NCI-H345 (cell line): Measurements from ENCODE around the gene CIT.

Source experiments
- DNase-seq: peaks from one replicate; lab custom pipeline; 2025; lab: John Stamatoyannopoulos, UW

Gene CIT

GRCh38 chr12:119694111-119694510 is 183.0 kb downstream of the CIT start:
- DNase-seq: no peak

DNA sequence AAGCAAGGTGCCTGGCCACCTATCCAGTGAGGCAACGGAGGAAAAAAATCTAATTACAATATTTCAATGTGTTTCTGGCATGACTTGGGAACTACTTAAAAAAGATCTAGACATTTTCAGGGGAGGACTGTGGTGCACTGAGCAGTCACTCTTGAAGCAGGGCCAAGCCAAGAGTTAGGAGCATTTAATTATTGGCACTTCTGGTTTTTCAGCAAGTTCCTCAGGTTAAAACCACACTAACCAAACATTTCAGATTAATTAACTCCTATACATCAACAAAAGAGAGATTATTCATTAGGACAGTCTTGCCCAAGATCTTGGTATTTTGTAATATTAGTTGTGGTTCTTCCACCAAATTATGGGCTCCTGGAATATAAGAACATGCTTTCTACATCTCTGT is 183.6 kb downstream of the CIT start:
- no peak for DNase-seq

DNA sequence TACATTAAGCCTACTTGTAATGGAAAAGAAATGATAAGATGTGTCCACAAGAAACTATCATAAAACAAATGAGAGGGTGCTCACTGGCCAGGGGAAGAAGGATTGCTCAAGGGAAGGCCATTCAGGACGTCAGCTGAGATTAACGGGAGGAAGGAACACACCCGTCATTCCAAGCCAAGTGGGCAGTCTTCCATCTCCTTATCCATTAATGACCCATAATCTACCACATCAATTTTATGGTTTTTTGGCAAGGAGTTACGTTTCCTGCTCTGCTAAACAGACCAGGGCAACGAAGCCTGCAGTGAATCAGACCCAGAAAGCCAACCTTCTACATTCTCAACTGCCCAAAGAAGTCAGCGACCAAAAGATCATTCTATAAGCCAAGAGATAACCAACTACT is 184.1 kb downstream of the CIT start:
- DNase-seq: no peak

DNA sequence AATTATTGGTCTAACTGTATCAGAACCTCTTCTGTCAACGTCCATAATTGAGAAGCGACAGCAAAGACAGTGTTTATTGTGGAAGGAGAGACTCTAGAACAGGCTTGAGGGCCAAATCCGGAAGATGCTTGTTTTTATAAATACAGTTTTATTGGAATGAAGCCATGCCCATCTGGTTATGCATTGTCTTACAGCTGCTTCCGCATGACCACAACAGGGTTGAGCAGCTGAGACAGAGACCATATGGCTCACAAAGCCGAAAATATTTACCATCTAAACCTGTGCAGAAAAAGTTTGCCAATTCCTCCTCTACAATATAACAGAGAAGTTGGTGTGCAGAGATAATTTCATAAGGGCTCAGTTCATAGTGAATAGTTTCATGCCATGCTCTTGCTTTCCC is 184.7 kb downstream of the CIT start:
- no peak for DNase-seq

- no peak for DNase-seq
These were observed 185.8 kb downstream of the CIT start for GRCh38 chr12:119691202-119691810.

- no peak for DNase-seq
These were observed 187.1 kb downstream of the CIT start for GRCh38 chr12:119689935-119690500.

DNA sequence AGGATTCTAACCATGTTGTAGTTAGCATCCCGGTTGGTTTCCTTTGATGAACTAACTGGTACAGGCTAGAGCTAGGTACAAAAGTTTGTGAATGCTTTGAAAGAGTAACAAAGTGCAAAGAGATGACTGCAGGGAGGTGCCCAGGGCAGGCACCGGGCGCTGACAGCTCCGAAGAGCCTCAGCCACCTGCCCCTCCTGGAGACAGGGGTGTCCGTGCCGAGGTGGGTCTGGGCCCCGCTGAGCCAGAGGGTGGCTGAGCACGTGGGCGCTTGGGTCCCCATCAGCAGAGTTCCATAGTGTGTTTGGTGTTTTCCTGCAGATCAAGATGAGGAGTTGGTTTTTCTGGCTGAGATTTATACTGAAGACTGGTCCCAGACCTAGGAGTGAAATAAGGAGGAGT is 189.2 kb downstream of the CIT start:
- no peak for DNase-seq

DNA sequence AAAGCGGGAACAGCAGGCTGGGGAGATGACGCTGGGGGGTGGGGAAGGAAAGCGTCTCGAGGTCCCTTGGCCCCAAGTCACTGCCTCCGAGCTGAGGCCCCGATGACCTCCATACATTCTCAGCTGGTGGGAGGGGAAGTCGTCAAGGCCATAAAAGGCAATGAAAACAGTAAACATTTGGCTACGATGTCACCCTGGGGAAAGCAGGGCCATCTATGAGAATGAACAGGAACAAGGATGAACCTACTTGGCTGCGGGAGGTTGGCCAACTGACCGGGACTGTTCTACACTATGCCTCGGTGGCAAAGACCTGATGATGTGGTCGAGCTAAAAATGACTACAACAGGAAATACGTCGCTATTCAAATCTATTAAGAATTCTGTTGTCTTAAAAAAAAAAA is 189.7 kb downstream of the CIT start:
- no peak for DNase-seq

- no peak for DNase-seq
These were observed 190.3 kb downstream of the CIT start for GRCh38 chr12:119686776-119687175.

GRCh38 chr12:119686355-119686754 is 190.8 kb downstream of the CIT start:
- no peak for DNase-seq

- no peak for DNase-seq
These were observed 191.7 kb downstream of the CIT start for GRCh38 chr12:119685375-119685774.

DNA sequence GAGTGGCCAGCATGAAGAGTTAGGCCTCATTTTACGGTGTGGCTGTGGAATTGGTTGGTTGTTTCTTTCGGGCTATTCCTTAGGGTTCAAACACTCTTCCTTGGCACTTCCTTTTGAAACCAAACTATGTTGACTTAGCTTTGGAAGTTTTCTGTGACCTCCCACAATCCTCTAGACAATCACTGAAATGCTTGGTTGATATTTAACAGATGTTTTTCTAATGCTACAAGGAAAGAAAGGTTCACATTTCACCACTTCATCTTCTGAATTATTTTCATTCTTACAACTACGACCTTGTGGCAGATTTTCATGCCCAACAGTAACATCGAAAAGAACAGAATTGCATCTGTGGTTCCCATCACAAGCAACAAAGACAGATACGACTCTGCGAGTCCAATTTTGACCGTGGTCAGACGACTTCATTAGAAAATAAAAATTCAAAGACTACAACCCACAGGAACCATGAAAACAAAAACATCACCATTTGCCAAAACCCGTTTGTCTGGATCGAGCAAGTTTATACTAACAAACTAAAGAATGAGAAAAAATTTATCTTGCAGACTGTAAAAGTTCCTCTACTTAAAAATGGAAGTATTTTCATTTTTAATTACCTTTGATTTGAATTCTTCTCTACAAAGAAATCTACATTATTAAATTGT is 192.3 kb downstream of the CIT start:
- no peak for DNase-seq

- no peak for DNase-seq
These were observed 193.3 kb downstream of the CIT start for GRCh38 chr12:119683816-119684215.

GRCh38 chr12:119683413-119683812 is 193.7 kb downstream of the CIT start:
- DNase-seq: no peak

GRCh38 chr12:119682639-119683252 is 194.4 kb downstream of the CIT start:
- no peak for DNase-seq

GRCh38 chr12:119681728-119682638 is 195.1 kb downstream of the CIT start:
- no peak for DNase-seq

GRCh38 chr12:119681111-119681510 is 196.0 kb downstream of the CIT start:
- DNase-seq: no peak

GRCh38 chr12:119679490-119679889 is 197.6 kb downstream of the CIT start:
- DNase-seq: no peak

- peak; percentile 92 for DNase-seq
These were observed 198.0 kb downstream of the CIT start for GRCh38 chr12:119679081-119679480.

GRCh38 chr12:119678459-119678858 is 198.7 kb downstream of the CIT start:
- DNase-seq: peak; percentile 38

- DNase-seq: no peak
These were observed 200.5 kb downstream of the CIT start for GRCh38 chr12:119676573-119676972.

DNA sequence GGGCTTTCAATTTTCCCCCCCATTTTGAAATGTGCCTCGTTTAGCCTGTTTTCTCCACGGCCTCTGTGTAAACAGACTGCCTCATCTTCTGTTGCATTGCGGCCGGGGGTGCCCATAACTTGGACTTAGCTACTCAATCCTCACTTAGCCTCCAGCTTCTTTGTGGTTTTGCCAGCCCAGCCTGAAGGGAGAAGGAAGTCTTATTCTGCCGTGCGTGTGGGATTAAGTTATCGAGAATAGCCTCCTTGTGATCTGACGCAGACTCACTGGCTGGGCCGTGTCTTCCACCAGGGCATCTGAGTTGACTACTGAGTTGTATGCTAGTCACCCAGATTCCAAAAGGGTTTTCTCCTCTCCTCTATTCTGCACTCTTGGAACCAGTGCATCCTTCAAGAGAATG is 201.1 kb downstream of the CIT start:
- DNase-seq: no peak
